AML-193 (cell line): ENCODE results near the gene TUB.

Experiments used
- DNase-seq, 2 experiments: peaks; one replicate each; lab custom pipeline; 2025; lab: John Stamatoyannopoulos, UW

The TUB gene

GRCh38 chr11:8108421-8108820 is 27.4 kb downstream of the TUB start:
- DNase-seq, result no peak

- no peak for DNase-seq
Observed at GRCh38 chr11:8109675-8110074, 28.7 kb downstream of the TUB start.

- DNase-seq, result no peak
Observed at GRCh38 chr11:8110396-8110795, 29.4 kb downstream of the TUB start.

- no peak for DNase-seq
Observed at GRCh38 chr11:8111636-8112035, 30.6 kb downstream of the TUB start.

GRCh38 chr11:8122173-8122764 is 41.3 kb downstream of the TUB start:
- DNase-seq, result no peak

GRCh38 chr11:8126649-8127289 is 45.8 kb downstream of the TUB start:
- no peak for DNase-seq

GRCh38 chr11:8127447-8127846 is 46.4 kb downstream of the TUB start:
- no peak for DNase-seq

- no peak for DNase-seq
Observed at GRCh38 chr11:8138526-8138925, 57.5 kb downstream of the TUB start.

- DNase-seq, result no peak
Observed at GRCh38 chr11:8149726-8150125, 68.7 kb downstream of the TUB start.
